GM18520 (cell line): ENCODE results near the gene SERPINA6.
"Not testable (repeated sequence)": the region's sequence is repeated elsewhere in the genome, so short reads cannot be mapped to it uniquely, and the experiment has no call there.

Source experiments
- ATAC-seq: cut with Tn5 transposase; IDR thresholded peaks from one replicate; pipeline ENCODE4 v1.9.1; 2021; ENCODE audit not compliant: unreplicated experiment

The SERPINA6 gene

DNA sequence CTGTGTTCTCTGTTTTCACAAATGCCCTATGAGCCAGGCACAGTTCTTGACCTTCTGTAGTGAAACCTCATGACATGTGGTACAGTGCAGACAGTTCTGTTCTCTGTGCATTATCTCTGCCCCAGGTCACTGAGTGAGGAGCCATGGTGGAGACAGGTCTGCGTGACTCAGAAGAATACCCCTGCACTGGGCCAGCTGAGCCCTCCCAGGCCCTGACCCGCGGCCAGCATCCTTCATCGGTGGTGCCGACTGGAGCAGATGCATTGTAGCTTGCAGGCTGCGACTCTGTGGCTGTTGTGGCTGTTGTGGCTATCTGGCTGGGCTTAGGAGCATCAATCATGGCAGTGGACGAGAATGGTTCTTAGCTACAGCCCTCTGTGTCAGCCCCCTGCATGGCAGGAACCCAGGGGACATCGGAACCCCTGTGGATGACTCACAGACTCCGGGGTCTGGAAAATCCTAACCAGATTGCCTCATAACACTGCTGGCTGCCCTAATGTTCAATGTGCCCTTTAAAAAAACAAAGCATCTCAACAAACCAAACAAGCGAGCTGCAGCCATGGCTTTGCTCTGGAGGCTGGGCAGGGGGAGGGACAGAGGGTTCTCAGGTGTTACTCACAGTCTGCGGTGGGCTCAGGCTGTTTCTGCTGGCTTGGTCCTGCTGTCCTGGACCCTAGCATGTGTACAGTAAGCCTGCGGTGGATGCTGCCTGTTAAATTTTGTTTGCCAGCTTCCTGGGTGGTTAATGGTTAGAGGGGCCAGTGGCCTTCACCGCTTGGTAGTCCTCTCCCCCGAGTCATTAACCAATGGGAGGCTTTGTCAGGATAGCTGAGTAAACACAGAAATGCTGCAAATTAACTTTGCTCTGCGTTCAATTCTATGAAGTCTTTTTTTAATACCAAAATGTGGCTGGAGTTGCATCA lies at the start of gene SERPINA6:
Gene SERPINA6 (minus strand): TSS at position 689 of the 923 bp plus-strand sequence. CDS start 8,688 bp downstream, outside the sequence.
- ATAC-seq = no peak

GRCh38 chr14:94372021-94372605 lies 49.0 kb upstream of the SERPINA6 start:
- no peak for ATAC-seq

DNA sequence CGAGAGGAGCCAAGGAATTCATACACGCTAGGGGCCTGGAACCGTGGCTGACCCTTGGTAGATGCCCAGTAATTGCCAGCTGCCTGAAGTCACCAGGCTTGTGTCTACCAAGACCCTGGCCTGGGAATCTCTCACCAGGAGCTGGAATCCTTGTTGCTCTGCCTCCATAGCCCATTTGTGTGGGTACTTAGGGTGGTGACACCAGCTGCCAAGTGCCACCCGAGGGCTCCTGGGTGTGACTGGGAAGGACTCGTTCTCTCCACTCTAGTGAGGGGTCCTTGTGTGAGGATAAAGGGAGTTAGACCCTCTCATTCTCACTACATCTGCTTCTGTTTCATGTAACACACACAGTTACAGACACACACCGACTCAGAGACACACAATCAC lies 47.4 kb upstream of the SERPINA6 start:
- ATAC-seq = no peak

DNA sequence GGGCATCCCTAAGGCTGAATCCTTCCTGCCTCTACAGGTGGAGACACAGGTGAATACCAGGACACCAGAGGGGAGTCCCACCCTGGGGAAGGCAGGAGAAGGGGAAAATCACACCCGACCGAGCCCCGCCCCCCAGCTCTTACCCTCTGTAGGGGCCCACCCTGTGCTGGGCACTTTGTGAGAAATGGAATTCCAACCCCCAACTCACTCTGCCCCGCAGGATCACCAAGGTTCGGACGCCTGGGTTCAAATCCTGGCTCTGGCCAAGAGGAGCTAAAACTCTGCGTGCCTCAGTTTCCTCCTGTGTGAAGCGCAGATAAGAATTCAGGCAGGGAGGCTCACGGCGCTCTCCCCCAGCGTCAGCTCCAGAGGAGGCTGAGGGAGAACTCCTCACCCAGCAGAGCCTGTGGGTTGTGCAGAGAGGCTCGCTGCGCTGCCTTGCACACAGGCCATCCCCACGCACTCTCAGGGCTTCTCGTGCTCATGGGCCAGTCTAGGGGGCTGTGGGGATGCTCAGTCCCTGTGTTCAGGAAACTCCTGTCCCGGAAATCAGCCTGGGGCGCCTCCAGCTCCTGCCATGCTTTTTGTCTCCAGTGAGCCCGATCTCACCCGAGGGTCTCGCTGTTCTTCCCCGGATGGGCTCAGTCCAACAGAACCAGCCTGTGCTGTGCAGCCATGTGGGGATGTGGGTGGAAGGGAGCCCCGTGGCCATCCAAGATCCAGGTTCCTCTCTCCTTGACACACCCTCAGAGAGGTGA lies 46.8 kb upstream of the SERPINA6 start:
- not testable (repeated sequence) for ATAC-seq

DNA sequence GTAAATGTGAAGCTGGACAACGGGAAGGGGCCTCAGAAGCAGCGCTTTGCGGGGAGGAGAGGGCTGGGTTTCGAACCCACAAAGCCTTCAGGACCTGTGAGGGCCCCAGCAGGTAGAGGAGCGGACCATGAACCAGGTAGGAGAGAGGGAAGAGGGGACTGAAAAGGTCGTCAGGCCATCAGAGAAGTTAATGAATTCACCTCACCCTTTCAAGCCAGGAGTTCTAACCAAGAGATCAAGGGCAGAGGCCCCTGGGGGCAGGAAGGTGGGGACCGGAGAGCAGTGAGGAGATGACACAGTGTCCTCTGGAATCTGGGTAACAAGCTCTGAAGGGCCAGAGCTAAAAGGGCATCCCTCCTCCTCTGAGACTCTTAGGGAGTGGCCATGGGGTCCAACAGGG lies 45.8 kb upstream of the SERPINA6 start:
- no peak for ATAC-seq

DNA sequence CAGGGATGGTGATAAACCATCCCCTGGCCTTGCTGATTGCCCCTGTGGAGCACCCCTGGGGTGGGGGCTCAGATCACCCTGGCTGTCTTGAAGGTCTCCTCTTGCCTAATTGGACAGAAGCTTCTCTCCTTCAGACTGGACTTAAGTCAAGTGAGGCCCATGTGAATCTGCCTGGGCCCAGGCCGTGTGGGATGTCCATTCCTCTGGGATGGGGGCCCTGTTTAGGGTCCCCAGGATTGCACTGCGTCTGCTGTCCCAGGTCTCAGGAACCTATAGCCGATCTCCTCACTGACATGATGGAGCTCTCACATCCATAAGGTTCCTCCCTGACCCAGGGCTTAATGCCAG lies 45.1 kb upstream of the SERPINA6 start:
- ATAC-seq = no peak

- ATAC-seq = no peak
Observed at GRCh38 chr14:94367347-94368242, 44.5 kb upstream of the SERPINA6 start.

GRCh38 chr14:94366146-94366915 lies 43.2 kb upstream of the SERPINA6 start, which contains the start of gene SERPINA2:
Gene SERPINA2, minus strand, starts transcription at chr14:94366698.
- no peak for ATAC-seq

DNA sequence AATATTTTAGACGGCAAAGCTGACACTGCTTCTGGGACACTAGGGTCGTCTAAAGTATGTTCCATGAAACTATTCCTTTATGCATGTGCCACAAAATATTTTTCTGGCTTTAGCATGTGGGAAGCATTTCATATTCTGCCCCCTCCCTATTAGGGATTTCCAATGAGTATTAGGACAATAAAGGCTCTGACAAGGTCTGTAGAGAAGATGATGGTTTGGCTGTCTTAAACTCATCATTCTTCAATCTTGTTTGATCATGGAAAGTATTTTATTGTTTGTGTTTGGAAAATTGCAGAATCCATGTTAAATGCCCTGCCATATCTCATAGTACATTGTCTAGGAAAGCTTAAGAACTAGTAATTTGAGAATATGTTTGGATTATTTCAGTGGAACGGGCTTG lies 42.5 kb upstream of the SERPINA6 start:
- ATAC-seq = no peak

- no peak for ATAC-seq
Observed at GRCh38 chr14:94364964-94365363, 41.8 kb upstream of the SERPINA6 start.

DNA sequence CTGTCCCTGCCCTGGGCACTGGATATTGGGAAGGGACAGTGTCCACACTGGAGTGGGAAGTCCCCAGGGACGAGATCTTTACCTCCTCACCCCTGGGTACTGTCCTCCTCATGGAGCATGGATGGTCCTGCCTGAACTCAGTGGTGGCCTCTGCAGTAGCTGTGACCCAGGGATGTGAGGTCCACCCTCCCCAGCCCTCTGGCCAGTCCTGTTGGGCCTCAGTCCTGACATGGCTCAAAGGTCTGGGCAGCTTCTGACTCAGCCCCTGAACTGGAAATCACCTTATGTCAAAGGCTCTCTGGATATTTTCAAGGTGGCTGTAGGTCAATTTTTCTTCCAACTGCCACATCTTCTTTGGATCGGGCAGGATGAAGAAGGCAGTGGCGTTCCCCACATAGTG lies 40.9 kb upstream of the SERPINA6 start:
- ATAC-seq = no peak

GRCh38 chr14:94363151-94363624 lies 40.1 kb upstream of the SERPINA6 start:
- ATAC-seq = no peak

DNA sequence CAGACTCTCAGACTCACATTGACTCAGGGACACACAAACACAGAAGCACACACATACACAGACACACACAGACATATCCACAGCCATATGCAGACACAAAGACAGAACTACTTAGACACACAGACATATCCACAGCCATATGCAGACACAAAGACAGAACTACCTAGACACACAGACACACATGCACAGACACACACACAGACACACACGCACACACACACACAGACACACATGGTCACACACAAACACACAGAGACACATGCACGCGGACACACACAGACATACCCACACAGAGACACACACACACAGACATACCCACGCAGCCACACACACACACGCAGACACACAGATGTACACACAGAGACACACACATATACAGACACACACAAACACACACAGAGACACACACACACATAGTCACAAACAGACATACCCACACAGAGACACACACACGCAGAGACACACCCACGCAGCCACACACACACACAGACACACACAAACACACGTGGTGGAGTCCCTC lies 39.5 kb upstream of the SERPINA6 start:
- no peak for ATAC-seq

DNA sequence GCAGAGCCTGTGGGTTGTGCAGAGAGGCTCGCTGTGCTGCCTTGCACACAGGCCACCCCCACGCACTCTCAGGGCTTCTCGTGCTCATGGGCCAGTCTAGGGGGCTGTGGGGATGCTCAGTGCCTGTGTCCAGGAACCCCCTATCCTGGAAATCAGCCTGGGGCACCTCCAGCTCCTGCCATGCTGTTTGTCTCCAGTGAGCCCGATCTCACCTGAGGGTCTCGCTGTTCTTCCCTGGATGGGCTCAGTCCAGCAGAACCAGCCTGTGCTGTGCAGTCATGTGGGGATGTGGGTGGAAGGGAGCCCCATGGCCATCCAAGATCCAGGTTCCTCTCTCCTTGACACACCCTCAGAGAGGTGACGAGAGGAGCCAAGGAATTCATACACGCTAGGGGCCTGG lies 38.5 kb upstream of the SERPINA6 start:
- no peak for ATAC-seq

GRCh38 chr14:94360945-94361565 lies 37.9 kb upstream of the SERPINA6 start:
- ATAC-seq = no peak

DNA sequence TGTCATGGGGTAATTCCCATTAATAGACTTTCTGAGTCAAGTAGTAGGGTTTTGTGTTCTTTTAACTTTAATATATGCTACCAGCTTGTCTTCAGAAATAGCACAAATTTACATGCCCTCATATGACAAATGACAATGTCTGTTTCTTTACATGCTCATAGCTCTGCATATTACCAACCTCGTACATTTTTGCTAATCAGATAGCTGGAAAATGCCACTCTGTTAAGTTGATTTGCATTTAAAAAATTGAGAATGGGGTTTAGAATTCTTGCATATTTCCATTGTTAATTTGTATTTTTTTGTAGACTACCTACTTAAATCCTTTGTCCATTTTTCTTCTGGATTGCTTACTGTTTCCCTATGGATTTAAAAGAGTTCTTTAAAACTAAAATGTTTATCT lies 34.0 kb upstream of the SERPINA6 start:
- no peak for ATAC-seq

GRCh38 chr14:94356379-94357056 lies 33.4 kb upstream of the SERPINA6 start:
- no peak for ATAC-seq

GRCh38 chr14:94355191-94355794 lies 32.2 kb upstream of the SERPINA6 start:
- ATAC-seq = no peak
